ENCODE data around the gene CPM.
"Not testable (repeated sequence)": the region's sequence is repeated elsewhere in the genome, so short reads cannot be mapped to it uniquely, and the experiment has no call there.

Gene CPM

DNA sequence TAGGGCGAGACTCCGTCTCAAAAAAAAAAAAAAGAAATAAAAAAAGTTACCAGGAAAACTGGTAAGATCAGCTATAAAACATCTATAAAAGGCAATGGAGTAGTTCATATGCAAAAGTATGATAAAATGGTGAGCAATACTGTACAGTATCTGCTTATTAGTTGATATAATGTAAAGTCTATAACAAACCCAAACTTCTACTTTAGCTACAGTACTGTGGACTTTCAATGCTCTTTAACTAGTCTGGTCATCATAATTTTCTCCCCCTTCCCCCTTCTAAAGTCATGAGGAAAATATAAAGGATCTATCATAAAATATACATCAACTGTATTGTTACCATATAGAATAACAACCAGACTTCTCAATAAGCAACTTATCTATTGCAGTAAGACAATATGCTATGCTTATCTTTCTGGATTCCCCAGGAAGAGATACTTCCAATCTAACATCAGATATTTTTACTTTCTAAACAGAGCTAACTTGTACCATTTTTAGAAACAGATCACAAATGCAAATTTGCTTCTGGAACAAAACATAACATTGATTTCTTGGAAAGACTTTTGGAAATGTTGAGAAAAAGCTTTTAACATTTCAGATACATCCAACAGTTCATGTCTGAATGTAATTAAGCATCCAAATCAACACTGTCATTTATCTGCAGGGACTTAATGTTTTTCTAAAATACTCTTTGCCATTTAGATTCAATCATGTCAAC is 81.2 kb downstream of the CPM start:
- no peak for DNase-seq (ENCODE audit: low spot score)

DNA sequence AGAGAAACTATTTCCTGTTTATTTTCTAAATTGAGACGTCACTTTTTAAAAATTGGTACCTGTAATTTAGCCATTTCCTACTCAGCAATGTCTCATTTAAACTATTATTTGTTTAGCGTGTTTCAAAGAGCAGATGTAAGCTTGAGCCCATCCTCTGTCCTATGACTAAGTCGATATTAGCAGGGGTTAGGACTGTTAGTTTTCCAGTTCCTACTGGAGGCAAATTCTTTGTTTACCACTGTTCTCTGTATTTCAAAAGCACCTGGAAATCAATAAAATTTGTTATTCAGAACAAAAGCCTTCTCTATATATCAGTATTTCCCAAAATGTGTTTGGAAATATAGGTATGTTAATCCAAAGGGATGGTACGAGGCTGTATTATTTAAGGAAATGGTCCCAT is 82.6 kb downstream of the CPM start:
- DNase-seq (ENCODE audit: low spot score): no peak

DNA sequence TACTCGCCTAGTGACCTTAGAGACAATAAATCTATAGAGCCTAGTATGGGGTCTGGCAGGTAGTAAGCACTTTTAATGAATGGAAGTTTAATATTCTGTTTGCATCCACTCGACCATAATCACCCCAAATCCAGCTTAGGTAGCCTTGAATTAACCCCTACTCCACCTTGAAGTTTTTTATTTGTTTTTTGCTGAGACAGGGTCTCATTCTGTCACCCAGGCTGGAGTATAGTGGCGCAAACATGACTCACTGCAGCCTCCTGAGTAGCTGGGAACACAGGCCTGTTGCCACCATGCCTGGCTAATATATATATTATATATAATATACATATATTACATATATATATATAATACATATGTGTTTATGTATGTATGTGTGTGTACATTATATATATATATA is 86.2 kb downstream of the CPM start:
- no peak for DNase-seq (ENCODE audit: low spot score)

DNA sequence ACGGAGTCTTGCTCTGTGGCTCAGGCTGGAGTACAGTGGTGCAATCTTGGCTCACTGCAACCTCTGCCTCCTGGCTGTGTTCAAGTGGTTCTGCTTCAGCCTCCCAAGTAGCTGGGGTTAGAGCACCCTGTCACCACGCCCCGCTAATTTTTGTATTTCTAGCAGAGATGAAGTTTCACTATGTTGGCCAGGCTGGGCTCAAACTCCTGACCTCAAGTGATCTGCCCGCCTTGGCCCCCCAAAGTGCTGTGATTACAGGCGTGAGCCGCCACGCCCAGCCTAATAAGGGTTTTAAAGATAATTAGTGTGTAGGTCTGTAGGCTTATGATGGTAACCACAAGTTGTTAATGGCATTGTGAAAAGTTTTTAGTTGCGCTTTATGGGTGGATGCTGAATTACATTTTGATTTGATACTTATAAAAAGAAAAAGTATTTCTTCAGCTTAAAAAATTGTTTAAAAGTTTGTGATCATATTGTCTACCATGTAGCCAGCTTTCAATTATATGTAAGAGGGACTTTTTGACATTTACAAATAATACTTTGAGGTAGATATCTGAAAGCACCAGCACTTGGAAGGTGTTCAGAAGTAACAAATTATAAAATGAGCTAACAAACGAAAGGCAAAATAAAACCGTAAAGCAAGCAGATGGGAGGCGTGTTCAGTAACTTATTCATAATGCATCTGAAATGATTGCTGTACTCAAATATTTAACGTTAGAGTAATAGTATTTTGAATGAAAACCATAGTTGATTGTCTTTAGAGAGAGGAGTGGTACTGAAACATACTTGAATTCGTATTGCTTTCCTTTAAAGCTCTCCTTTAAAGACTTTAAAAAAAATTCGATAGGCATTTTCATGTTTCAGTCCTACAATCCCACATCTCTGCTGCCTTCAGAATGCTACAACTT is 87.9 kb downstream of the CPM start:
- DNase-seq (ENCODE audit: low spot score): no peak

DNA sequence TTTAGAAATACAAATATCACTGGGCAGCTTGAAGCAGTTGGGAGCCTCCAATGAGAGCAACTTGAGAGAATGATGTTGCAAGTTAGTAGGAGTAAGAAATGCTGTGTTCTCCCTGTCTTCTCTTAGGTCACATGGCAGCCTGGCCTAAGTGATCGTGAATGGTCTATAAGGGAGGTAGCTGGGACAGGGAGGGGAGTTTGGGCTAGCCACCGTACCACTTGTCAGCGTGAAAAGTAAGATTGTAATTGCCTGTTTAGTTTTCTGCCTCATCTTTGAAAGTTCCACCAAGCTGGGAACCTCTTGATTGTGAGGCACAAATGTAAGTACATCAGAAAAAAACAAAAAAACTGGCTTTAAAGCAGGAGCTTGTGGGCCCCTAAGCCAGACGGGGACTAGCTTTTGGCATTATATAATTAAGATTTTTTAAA is 88.6 kb downstream of the CPM start:
- DNase-seq (ENCODE audit: low spot score): no peak

DNA sequence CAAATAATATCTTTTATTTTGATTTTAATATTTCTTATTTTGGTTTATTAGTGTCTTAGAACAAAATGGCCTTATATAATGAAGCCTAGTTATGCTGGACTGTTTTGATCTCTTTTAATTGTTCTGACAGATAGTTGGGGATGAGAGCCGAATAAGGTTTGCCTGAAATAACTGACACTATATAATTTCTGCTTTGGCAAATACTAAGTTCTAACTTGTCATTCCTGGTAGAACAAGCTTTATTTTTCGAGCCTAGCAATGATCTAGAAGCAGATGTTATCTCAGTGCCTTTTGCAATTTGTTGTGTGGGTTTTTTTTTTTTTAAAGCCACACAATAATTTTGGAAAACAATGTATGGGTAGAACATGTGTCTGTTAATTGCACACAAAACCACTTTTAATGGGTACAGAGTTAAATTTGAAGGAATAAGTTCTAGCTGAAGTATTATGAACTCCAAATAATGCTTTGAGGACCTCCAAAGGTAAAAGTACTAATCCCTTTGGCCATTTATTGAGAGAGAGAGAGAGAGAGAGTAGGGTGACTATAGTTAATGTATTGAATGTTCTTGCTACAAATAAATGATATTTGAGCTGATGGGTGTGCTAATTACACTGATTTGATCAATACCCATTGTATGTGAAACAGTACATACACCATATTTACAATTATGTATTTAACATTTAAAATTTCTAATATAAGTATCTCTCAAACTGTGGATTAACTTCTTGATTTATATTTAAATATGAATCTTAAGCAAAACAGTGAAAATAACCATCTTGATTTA is 90.0 kb downstream of the CPM start:
- no peak for DNase-seq (ENCODE audit: low spot score)

DNA sequence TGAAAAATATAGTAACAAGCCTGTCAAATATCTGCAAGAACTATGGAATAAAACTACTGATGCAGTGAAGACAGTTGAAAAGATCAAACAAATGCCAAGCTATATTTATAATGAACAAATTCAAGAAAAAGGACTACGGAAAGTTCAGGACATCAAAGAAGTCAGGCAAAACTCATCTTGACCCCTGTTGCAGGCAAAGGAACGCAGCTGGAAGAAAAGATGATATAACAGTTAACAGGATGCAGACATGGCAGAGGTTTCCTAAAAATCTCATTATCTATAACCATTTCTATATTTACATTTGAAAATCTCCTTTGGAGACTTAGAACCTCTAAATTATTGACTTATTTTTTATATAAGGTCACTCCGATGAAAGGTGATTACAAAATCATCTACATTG is 90.8 kb downstream of the CPM start:
- no peak for DNase-seq (ENCODE audit: low spot score)

DNA sequence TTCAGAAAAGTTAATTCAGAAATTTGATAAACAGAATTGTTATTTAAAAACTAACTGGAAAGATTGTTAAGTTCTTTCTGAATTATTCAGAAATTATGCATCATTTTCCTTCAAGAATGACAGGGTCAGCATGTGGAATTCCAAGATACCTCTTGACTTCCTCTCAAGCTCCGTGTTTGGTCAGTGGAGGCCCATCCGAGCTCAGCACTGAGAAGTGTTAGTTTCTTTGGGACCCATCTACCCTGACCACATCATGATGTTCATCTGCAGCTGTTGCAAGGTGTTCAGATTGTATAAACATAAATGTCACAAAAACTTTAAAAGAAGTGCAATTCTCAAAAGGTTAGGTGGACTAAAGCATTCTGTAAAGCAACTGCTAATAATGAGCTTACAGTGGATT is 91.3 kb downstream of the CPM start:
- DNase-seq (ENCODE audit: low spot score): no peak

DNA sequence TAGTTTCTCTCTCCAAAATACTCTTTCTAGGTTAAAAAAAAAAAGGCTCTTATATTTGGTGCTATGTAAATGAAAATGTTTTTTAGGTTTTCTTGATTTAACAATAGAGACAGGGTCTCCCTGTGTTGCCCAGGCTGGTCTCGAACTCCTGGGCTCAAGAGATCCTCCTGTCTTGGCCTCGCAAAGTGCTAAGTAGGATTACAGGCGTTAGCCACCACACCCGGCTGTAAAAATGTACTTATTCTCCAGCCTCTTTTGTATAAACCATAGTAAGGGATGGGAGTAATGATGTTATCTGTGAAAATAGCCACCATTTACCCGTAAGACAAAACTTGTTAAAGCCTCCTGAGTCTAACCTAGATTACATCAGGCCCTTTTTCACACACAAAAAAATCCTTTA is 91.8 kb downstream of the CPM start:
- DNase-seq (ENCODE audit: low spot score): not testable (repeated sequence)

DNA sequence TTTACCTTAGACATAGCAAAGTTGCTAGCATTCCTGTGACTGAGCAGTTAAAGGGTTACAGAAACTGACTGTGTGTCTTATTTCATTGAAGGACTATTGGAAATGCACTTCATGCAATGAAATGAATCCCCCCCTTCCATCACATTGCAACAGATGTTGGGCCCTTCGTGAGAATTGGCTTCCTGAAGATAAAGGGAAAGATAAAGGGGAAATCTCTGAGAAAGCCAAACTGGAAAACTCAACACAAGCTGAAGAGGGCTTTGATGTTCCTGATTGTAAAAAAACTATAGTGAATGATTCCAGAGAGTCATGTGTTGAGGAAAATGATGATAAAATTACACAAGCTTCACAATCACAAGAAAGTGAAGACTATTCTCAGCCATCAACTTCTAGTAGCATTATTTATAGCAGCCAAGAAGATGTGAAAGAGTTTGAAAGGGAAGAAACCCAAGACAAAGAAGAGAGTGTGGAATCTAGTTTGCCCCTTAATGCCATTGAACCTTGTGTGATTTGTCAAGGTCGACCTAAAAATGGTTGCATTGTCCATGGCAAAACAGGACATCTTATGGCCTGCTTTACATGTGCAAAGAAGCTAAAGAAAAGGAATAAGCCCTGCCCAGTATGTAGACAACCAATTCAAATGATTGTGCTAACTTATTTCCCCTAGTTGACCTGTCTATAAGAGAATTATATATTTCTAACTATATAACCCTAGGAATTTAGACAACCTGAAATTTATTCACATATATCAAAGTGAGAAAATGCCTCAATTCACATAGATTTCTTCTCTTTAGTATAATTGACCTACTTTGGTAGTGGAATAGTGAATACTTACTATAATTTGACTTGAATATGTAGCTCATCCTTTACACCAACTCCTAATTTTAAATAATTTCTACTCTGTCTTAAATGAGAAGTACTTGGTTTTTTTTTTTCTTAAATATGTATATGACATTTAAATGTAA is 93.5 kb downstream of the CPM start:
- DNase-seq (ENCODE audit: low spot score): no peak

DNA sequence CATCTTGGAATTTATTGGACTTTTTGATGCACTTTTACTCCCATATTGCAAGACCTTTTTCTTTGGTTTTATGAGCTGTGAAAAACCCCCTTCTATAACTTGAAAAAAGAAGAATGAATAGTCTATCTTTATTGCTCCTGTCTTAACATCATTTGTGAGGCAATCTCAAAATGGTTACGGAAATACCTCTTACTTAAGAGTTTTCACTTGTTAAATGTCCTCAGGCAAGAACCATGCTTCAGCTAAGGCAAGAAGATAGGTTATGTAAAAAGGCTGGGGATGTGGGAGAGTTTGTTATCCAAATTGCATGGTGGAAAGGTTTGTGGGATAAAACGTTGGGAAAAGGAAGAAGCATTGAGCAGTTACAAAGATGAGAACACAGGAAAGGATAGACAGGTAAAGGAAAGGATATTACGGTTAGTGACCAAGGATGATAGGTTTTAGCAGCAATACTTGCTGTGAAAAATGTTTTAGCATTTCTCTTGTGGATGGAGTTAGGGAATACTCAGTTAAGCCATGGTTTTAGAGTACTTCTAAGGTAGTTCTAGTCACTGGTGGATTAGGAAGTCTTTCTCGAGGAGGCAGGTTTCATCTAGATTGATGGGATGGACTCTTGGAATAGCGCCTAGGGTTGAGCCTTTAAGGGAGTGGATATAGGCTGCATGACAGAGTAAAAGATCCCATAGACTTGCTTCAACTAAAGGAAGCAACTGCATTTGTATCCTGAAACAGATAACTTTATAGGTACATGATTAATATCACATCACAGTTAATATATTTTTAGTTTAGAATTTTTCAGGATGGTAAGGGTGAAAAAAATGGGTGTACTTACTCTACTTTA is 94.7 kb downstream of the CPM start:
- DNase-seq (ENCODE audit: low spot score): no peak

DNA sequence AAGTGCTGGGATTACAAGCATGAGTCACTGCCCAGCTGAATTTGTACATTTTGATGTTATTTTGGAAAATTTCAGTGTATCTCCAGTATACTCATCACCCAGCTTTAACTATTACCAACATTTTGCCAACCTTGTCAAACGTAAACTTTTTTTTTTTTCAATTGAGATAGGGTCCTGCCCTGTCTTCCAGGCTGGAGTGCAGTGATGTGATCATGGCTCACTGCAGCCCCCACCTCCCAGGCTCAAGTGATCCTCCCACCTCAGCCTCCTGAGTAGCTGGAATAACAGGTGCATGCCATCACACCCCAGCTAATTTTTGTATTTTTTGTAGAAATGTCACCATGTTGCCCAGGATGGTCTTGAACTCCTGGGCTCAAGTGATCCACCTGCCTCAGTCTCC is 95.8 kb downstream of the CPM start:
- DNase-seq (ENCODE audit: low spot score): no peak

DNA sequence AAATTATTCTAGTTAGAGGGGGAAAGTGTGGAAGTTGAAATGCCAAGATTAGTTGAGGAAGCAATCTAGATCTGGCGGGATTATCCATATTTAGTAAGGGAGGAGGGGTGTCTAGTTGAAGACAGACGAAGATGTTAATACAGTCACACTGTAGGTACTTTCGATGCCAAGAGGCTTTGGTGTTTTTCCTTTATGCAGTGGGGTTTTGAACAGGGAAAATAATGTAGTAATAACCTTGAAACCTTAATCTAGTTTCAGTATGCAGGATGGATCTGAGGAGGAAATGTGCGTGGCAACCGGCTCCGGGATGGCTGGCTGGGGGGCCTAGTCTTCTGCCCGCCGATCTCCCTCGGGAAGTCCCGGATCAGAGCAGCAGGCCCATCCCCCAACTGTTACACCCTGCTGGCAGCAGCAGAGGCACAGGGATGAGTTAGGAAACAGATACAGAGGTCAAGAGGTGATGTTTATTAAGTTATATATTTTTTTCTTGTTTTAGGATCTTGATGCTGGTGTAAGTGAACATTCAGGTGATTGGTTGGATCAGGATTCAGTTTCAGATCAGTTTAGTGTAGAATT is 97.5 kb downstream of the CPM start:
- DNase-seq (ENCODE audit: low spot score): no peak

DNA sequence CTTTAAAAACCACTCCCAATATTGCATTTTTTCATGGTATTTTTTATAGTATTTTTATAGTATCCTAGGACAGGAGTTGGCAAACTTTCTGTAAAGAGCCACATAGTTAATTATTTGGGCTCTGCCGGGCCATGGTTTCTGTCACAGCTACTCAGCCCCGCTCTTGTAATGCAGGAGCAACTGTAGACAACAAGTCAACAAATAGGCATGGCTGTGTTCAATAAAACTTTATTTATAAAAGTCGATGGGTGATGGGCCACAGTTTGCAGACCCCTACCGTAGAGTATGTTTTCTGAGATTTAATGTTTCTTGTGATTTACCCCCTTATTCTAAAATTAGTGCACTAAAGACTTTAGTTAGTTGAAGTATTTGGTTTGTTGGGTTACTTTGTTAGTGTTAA is 99.5 kb downstream of the CPM start:
- no peak for DNase-seq (ENCODE audit: low spot score)

DNA sequence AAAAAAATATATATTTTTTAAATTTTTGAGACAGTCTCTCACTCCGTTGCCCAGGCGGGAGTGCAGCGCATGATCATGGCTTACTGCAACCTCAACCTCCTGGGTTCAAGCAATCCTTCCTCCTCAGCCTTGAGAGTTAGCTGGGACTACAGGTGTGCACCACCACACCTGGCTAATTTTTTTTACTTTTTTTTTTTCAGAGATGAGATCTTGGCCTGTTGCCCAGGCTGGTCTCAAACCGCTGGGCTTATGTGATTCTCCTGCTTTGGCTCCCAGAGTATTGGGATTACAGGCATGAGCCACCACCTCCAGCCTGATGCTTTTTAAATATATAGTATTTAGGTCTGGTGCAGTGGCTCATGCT is 100.5 kb downstream of the CPM start:
- no peak for DNase-seq (ENCODE audit: low spot score)

DNA sequence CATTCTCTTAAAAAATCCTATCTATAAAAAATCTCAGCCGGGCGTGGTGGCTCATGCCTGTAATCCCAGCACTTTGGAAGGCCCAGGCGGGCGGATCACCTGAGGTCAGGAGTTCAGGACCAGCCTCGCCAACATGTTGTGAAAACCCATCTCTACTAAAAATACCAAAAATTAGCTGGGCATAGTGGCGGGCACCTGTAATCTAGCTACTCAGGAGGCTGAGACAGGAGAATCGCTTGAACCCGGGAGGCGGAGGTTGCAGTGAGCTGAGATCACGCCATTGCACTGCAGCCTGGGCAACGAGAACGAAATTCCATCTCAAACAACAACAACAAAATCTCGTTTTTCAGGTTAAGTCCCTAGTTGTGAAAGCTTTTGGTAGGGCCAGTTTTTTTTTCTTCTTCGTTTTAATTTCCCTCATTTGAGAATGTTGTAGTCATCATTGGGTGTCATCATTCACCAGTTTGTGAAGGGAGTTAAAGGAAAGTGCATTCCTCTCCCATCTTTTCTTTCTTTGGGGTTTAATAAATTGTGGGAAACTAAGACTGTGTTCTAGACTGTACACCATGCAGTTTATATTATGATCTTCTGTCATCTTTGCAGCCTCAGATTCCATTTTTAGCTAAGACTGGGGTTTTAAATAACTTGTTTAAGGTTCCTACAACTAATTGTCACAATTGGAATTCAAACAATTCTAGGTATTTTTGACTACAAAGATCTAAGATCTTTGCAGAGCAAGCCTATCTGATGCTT is 101.0 kb downstream of the CPM start:
- no peak for DNase-seq (ENCODE audit: low spot score)

DNA sequence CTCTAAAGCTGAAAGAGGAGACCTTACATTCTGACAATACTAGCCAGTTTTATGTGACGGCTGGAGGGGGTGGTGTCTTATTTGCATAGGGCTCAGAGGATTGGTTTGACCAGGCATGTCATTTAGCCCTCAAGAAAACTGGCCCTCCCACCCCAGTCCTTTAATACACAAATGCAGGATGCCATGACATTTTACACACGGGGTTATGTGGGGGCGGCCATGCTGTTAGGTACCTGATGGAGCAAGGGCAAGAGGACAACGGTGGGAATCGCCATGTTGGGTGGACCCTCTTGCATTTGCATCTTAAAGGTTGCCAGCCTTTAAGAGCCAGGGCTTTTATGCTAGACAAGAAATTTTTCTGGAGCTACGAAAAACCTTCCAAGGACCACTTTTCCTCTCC is 101.7 kb downstream of the CPM start:
- DNase-seq (ENCODE audit: low spot score): no peak

DNA sequence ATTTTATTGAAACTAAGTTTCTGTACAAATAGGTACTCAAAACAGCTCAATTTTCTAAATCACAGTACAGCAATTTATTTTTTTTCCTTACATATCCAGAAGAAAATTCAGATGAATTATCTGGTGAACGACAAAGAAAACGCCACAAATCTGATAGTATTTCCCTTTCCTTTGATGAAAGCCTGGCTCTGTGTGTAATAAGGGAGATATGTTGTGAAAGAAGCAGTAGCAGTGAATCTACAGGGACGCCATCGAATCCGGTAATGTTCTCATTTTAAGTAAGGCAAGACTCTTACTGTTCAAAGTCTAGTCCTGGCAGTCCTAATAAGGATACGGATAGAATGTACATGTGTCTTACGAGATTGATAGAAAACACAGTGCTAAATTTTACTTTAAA is 104.3 kb downstream of the CPM start:
- no peak for DNase-seq (ENCODE audit: low spot score)

DNA sequence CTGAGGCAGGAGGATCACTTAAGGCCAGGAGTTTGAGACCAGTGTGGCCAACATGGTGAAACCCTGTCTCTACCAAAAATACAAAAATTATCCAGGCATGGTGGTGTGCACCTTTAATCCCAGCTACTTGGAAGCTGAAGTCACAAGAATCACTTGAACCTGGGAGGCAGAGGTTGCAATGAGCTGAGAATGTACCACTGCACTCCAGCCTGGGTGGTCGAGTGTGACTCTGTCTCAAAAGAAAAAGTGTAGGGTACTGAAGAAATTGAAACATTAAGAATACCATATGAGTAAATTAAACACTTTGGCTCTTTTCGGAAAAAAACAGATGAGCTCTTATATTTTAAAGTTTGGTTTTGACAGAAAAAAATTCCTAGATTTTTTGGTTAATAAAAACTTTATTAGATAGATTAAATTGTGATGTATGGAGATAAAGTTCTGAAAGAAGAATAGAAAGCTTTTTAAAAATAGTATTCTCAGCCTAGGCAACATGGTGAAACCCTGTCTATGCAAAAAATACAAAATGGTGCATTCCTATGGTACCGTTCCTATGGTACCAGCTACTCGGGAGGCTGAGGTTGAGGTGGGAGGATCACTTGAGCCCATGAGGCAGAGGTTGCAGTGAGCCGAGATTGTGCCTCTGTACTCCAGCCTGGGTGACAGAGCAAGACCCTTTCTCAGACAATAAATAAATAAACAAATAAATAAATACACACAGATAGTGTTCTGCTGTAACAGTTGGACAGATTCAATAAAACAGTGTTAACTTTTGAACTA is 104.9 kb downstream of the CPM start:
- no peak for DNase-seq (ENCODE audit: low spot score)
